ENCODE data around the gene JUP.

The JUP gene

GRCh38 chr17:41775394-41776226 is 10.9 kb downstream of the JUP start:
- H3K4me3 ChIP-seq (ENCODE audit: low read length) = no peak overlapping the region
- no peak for DNase-seq (ENCODE audit: low read depth)
- TF ChIP-seq, protein P1, sequence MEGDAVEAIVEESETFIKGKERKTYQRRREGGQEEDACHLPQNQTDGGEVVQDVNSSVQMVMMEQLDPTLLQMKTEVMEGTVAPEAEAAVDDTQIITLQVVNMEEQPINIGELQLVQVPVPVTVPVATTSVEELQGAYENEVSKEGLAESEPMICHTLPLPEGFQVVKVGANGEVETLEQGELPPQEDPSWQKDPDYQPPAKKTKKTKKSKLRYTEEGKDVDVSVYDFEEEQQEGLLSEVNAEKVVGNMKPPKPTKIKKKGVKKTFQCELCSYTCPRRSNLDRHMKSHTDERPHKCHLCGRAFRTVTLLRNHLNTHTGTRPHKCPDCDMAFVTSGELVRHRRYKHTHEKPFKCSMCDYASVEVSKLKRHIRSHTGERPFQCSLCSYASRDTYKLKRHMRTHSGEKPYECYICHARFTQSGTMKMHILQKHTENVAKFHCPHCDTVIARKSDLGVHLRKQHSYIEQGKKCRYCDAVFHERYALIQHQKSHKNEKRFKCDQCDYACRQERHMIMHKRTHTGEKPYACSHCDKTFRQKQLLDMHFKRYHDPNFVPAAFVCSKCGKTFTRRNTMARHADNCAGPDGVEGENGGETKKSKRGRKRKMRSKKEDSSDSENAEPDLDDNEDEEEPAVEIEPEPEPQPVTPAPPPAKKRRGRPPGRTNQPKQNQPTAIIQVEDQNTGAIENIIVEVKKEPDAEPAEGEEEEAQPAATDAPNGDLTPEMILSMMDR (conservative IDR thresholded peaks at IDR 0.05; ENCODE audit: low read length) = no peak

DNA sequence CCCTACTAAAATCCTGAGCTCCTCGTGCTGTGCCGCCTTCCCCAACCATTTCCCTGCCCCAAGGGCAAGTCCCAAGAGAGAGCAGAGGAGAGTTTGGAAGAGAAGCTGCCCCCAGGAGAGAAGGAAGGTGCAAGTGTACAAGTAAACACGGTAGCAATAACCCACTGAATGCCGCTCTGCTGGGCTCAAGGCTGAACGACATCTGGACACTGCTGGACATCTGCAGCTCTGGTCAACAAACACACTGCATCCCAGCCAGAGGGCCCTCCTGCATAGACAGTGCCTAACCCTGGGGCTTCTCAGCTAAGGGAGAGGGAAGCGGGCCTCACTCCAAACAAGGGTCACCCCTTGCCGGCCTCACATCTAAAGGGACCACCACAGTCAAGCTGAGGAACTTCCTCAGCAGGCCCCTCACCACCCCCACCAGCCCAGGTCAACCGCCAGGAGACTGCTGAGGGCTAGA is 12.7 kb downstream of the JUP start:
- H3K4me3 ChIP-seq (ENCODE audit: low read length) = no peak overlapping the region
- DNase-seq (ENCODE audit: low read depth) = no peak
- TF ChIP-seq, protein P1 (conservative IDR thresholded peaks at IDR 0.05; ENCODE audit: low read length) = no peak

DNA sequence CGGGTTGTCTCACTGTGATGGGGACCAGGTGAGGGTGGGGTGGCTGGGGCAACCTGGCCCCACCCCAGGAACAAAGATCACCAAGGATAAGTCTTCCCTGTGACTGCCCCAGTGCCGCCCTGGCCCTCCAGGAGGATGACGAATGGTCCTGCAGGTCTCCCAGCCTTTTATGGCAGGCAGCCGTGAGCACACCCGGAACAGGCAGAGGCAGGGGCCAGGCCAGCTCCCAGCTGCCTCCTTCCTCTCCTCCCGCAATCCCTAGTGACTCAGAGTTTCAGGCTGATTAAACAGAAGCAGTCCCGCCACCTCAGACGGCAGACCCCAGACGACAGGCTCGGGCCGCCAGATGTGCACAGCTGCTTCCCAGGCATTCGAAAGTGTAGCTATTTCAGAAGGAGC is 13.3 kb downstream of the JUP start:
- no peak overlapping the region for H3K4me3 ChIP-seq (ENCODE audit: low read length)
- TF ChIP-seq, protein P1 (conservative IDR thresholded peaks at IDR 0.05; ENCODE audit: low read length) = no peak
- peak; percentile 59 for DNase-seq (ENCODE audit: low read depth)

- no peak for DNase-seq (ENCODE audit: low read depth)
- no peak overlapping the region for H3K4me3 ChIP-seq (ENCODE audit: low read length)
- TF ChIP-seq, protein P1 (conservative IDR thresholded peaks at IDR 0.05; ENCODE audit: low read length) = no peak
Measured at GRCh38 chr17:41772586-41773189, 13.8 kb downstream of the JUP start.

DNA sequence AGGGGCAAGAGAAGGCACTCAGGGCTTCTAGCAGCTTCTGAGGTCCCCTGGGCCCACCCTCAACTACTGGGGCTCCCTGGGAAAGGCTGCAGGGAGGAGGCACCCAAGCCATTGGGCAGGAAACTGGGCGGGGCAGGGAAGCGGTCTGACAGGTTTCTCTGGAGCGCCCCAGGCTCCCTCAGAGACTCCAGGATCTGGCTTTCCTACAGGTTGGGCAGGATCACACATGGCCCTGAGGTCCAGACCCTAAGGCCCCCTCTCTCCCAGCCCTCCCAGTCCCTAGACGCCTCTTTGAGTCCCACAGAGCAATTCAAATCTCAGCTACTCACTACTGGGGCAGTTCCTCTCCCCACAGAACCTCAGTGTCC is 14.3 kb downstream of the JUP start:
- no peak for DNase-seq (ENCODE audit: low read depth)
- TF ChIP-seq, protein P1 (conservative IDR thresholded peaks at IDR 0.05; ENCODE audit: low read length) = no peak
- H3K4me3 ChIP-seq (ENCODE audit: low read length) = no peak overlapping the region

DNA sequence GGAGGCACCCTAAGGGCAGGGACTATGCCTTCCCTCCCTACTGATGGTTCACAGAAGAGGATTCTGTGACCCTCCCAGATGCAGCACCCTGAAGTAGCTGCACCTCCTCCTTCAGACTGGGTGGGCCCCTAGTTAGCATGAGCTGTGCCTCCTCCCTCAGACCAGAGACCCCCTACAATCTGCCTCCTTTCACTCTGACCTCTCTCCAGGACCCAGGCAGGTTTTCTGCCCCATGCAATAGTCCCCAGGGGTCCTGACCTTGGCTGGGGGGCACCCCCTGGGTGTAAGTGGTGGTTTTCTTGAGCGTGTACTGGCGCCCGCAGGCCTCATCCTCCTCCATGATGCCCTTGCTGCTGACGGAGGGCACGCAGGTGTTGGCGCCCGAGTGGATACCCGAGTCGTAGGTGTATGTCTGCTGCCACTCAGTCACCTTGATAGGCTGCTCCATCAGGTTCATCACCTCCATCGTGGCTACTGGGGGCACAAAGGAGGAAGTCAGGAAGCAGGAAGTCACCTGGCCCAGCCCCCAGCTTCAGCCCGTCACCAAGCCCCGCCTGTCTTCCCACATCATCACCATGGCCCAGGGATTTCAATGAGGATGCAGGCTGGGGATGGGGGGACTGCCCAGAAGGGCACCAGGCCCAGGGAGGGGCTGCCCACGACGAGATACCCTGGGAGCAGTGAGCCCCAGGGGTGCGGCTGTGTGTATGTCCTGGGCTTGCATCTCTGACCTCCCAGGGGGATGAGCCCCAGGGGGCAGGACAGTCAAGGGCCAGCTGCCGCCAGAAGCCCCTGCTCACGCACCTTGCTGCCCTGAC is 14.9 kb downstream of the JUP start:
- no peak overlapping the region for H3K4me3 ChIP-seq (ENCODE audit: low read length)
- no peak for DNase-seq (ENCODE audit: low read depth)
- TF ChIP-seq, protein P1 (conservative IDR thresholded peaks at IDR 0.05; ENCODE audit: low read length) = no peak
